ENCODE measurements around the gene MYBPC3.

The MYBPC3 gene

GRCh38 chr11:47352556-47352955 lies at the start of gene MYBPC3:
Gene MYBPC3 (minus strand): TSS chr11:47352702. CDS start chr11:47352647, 55 bp downstream.
- H3K36me3 ChIP-seq (ENCODE audit: control insufficient read depth in 1 of 2, insufficient read depth in 2 of 2, low read length in 2 of 2) = no peaks in the 10 kb centered on the region
- no peak within 1 kb of the TSS for H3K4me3 ChIP-seq (ENCODE audit: low read depth in 1 of 2, low read length in 2 of 2)
- no peak within 1 kb of the TSS for H3K27ac ChIP-seq (ENCODE audit: low read length)

GRCh38 chr11:47400768-47401279 lies 48.3 kb upstream of the MYBPC3 start:
- Histone ChIP-seq H3K4me3 (ENCODE audit: low read depth in 1 of 2, low read length in 2 of 2) (peak overlapping the region; percentile 47 to 66), H3K9me3 (ENCODE audit: control insufficient read depth in 1 of 2, low read length in 2 of 2) (no peaks in the 10 kb centered on the region), H3K27ac (ENCODE audit: low read length) (peak overlapping the region; percentile 26), H3K4me1 (ENCODE audit: control insufficient read depth in 1 of 2, insufficient read depth in 2 of 2, low read length in 2 of 2) (peaks cover 0 to 7% of the 10 kb centered on the region in 2 donors), H3K36me3 (ENCODE audit: control insufficient read depth in 1 of 2, insufficient read depth in 2 of 2, low read length in 2 of 2) (no peaks in the 10 kb centered on the region), H3K27me3 (ENCODE audit: low read depth, low read length) (no peaks in the 10 kb centered on the region)

More at GRCh38 chr11:47352556-47352955, at the start of gene MYBPC3:
- Histone ChIP-seq H3K9me3 (ENCODE audit: control insufficient read depth in 1 of 2, low read length in 2 of 2) (no peaks in the 10 kb centered on the region), H3K4me1 (ENCODE audit: control insufficient read depth in 1 of 2, insufficient read depth in 2 of 2, low read length in 2 of 2) (peaks cover 0 to 4% of the 10 kb centered on the region in 2 donors), H3K27me3 (ENCODE audit: low read depth, low read length) (no peaks in the 10 kb centered on the region)

- Histone ChIP-seq H3K4me3 (ENCODE audit: low read depth in 1 of 2, low read length in 2 of 2) (peak overlapping the region; percentile 56 to 66), H3K27me3 (ENCODE audit: low read depth, low read length) (no peaks in the 10 kb centered on the region), H3K9me3 (ENCODE audit: control insufficient read depth in 1 of 2, low read length in 2 of 2) (no peaks in the 10 kb centered on the region), H3K27ac (ENCODE audit: low read length) (peak overlapping the region; percentile 26), H3K4me1 (ENCODE audit: control insufficient read depth in 1 of 2, insufficient read depth in 2 of 2, low read length in 2 of 2) (peaks cover 0 to 7% of the 10 kb centered on the region in 2 donors), H3K36me3 (ENCODE audit: control insufficient read depth in 1 of 2, insufficient read depth in 2 of 2, low read length in 2 of 2) (no peaks in the 10 kb centered on the region)
These were observed 47.6 kb upstream of the MYBPC3 start for GRCh38 chr11:47399860-47400767.

GRCh38 chr11:47398551-47398950 lies 46.0 kb upstream of the MYBPC3 start:
- no peak overlapping the region for H3K27ac ChIP-seq (ENCODE audit: low read length)
- no peaks in the 10 kb centered on the region for H3K36me3 ChIP-seq (ENCODE audit: control insufficient read depth in 1 of 2, insufficient read depth in 2 of 2, low read length in 2 of 2)
- no peaks in the 10 kb centered on the region for H3K27me3 ChIP-seq (ENCODE audit: low read depth, low read length)
- H3K4me1 ChIP-seq (ENCODE audit: control insufficient read depth in 1 of 2, insufficient read depth in 2 of 2, low read length in 2 of 2) = peaks cover 0 to 11% of the 10 kb centered on the region in 2 donors
- no peaks in the 10 kb centered on the region for H3K9me3 ChIP-seq (ENCODE audit: control insufficient read depth in 1 of 2, low read length in 2 of 2)
- H3K4me3 ChIP-seq (ENCODE audit: low read depth in 1 of 2, low read length in 2 of 2) = no peak overlapping the region

GRCh38 chr11:47398011-47398410 lies 45.5 kb upstream of the MYBPC3 start:
- no peaks in the 10 kb centered on the region for H3K9me3 ChIP-seq (ENCODE audit: control insufficient read depth in 1 of 2, low read length in 2 of 2)
- no peaks in the 10 kb centered on the region for H3K36me3 ChIP-seq (ENCODE audit: control insufficient read depth in 1 of 2, insufficient read depth in 2 of 2, low read length in 2 of 2)
- H3K27me3 ChIP-seq (ENCODE audit: low read depth, low read length) = no peaks in the 10 kb centered on the region
- no peak overlapping the region for H3K27ac ChIP-seq (ENCODE audit: low read length)
- no peak overlapping the region for H3K4me3 ChIP-seq (ENCODE audit: low read depth in 1 of 2, low read length in 2 of 2)
- H3K4me1 ChIP-seq (ENCODE audit: control insufficient read depth in 1 of 2, insufficient read depth in 2 of 2, low read length in 2 of 2) = peaks cover 0 to 14% of the 10 kb centered on the region in 2 donors

GRCh38 chr11:47396049-47396320 lies 43.5 kb upstream of the MYBPC3 start:
- H3K4me1 ChIP-seq (ENCODE audit: control insufficient read depth in 1 of 2, insufficient read depth in 2 of 2, low read length in 2 of 2) = peaks cover 0 to 14% of the 10 kb centered on the region in 2 donors
- no peaks in the 10 kb centered on the region for H3K36me3 ChIP-seq (ENCODE audit: control insufficient read depth in 1 of 2, insufficient read depth in 2 of 2, low read length in 2 of 2)
- no peaks in the 10 kb centered on the region for H3K27me3 ChIP-seq (ENCODE audit: low read depth, low read length)
- H3K4me3 ChIP-seq (ENCODE audit: low read depth in 1 of 2, low read length in 2 of 2) = no peak overlapping the region
- H3K27ac ChIP-seq (ENCODE audit: low read length) = peak overlapping the region; percentile 83
- no peaks in the 10 kb centered on the region for H3K9me3 ChIP-seq (ENCODE audit: control insufficient read depth in 1 of 2, low read length in 2 of 2)

GRCh38 chr11:47395223-47396048 lies 42.9 kb upstream of the MYBPC3 start:
- Histone ChIP-seq H3K4me3 (ENCODE audit: low read depth in 1 of 2, low read length in 2 of 2) (peak overlapping the region in 1 of 2 donors; percentile 34), H3K4me1 (ENCODE audit: control insufficient read depth in 1 of 2, insufficient read depth in 2 of 2, low read length in 2 of 2) (peaks cover 0 to 12% of the 10 kb centered on the region in 2 donors), H3K36me3 (ENCODE audit: control insufficient read depth in 1 of 2, insufficient read depth in 2 of 2, low read length in 2 of 2) (no peaks in the 10 kb centered on the region), H3K9me3 (ENCODE audit: control insufficient read depth in 1 of 2, low read length in 2 of 2) (no peaks in the 10 kb centered on the region), H3K27ac (ENCODE audit: low read length) (peak overlapping the region; percentile 83), H3K27me3 (ENCODE audit: low read depth, low read length) (no peaks in the 10 kb centered on the region)

GRCh38 chr11:47394322-47395222 lies 42.1 kb upstream of the MYBPC3 start:
- no peaks in the 10 kb centered on the region for H3K36me3 ChIP-seq (ENCODE audit: control insufficient read depth in 1 of 2, insufficient read depth in 2 of 2, low read length in 2 of 2)
- no peaks in the 10 kb centered on the region for H3K27me3 ChIP-seq (ENCODE audit: low read depth, low read length)
- H3K9me3 ChIP-seq (ENCODE audit: control insufficient read depth in 1 of 2, low read length in 2 of 2) = no peaks in the 10 kb centered on the region
- peak overlapping the region; percentile 83 for H3K27ac ChIP-seq (ENCODE audit: low read length)
- peak overlapping the region in 1 of 2 donors; percentile 34 for H3K4me3 ChIP-seq (ENCODE audit: low read depth in 1 of 2, low read length in 2 of 2)
- peaks cover 0 to 7% of the 10 kb centered on the region in 2 donors for H3K4me1 ChIP-seq (ENCODE audit: control insufficient read depth in 1 of 2, insufficient read depth in 2 of 2, low read length in 2 of 2)

- Histone ChIP-seq H3K27ac (ENCODE audit: low read length) (peak overlapping the region; percentile 71), H3K4me1 (ENCODE audit: control insufficient read depth in 1 of 2, insufficient read depth in 2 of 2, low read length in 2 of 2) (peaks cover 0 to 7% of the 10 kb centered on the region in 2 donors), H3K4me3 (ENCODE audit: low read depth in 1 of 2, low read length in 2 of 2) (peak overlapping the region in 1 of 2 donors; percentile 34)
These were observed 41.5 kb upstream of the MYBPC3 start for GRCh38 chr11:47394050-47394321.

GRCh38 chr11:47393163-47394049 lies 40.9 kb upstream of the MYBPC3 start:
- Histone ChIP-seq H3K27me3 (ENCODE audit: low read depth, low read length) (no peaks in the 10 kb centered on the region), H3K4me3 (ENCODE audit: low read depth in 1 of 2, low read length in 2 of 2) (no peak overlapping the region), H3K36me3 (ENCODE audit: control insufficient read depth in 1 of 2, insufficient read depth in 2 of 2, low read length in 2 of 2) (no peaks in the 10 kb centered on the region), H3K4me1 (ENCODE audit: control insufficient read depth in 1 of 2, insufficient read depth in 2 of 2, low read length in 2 of 2) (peaks cover 0 to 7% of the 10 kb centered on the region in 2 donors), H3K27ac (ENCODE audit: low read length) (peak overlapping the region; percentile 71), H3K9me3 (ENCODE audit: control insufficient read depth in 1 of 2, low read length in 2 of 2) (no peaks in the 10 kb centered on the region)

More at GRCh38 chr11:47394050-47394321, 41.5 kb upstream of the MYBPC3 start:
- Histone ChIP-seq H3K27me3 (ENCODE audit: low read depth, low read length) (no peaks in the 10 kb centered on the region), H3K36me3 (ENCODE audit: control insufficient read depth in 1 of 2, insufficient read depth in 2 of 2, low read length in 2 of 2) (no peaks in the 10 kb centered on the region), H3K9me3 (ENCODE audit: control insufficient read depth in 1 of 2, low read length in 2 of 2) (no peaks in the 10 kb centered on the region)
